HEK293 (cell line): ENCODE measurements around the gene BTBD6.

Experiments used
- MEIS1 ChIP-seq: sonication (generic); formaldehyde crosslinking; IDR thresholded peaks from 2 replicates; pipeline ENCODE4 v1.8.1; 2022; ENCODE audit warnings: missing genetic modification reagents, mild to moderate bottlenecking, borderline replicate concordance
- PBX3 ChIP-seq: sonication (generic); formaldehyde crosslinking; IDR thresholded peaks from 2 replicates; pipeline ENCODE4 v1.8.1; 2022; ENCODE audit warnings: mild to moderate bottlenecking, moderate library complexity, missing genetic modification reagents
- ZFHX2 ChIP-seq: fragments of 450-650 bp; formaldehyde crosslinking; conservative IDR thresholded peaks from 2 replicates; pipeline ENCODE4 v1.5.1; 2016; ENCODE audit warnings: missing biosample characterization, missing genetic modification characterization
- ZNF112 ChIP-seq: fragments of 450-650 bp; formaldehyde crosslinking; IDR thresholded peaks from 2 replicates; pipeline ENCODE4 v1.5.0; 2017; ENCODE audit warnings: missing biosample characterization, missing genetic modification characterization
- ZNF121 ChIP-seq: fragments of 450-650 bp; formaldehyde crosslinking; IDR thresholded peaks from 2 replicates; pipeline ENCODE4 v1.5.1; 2016; ENCODE audit warnings: missing biosample characterization, missing genetic modification characterization
- ZNF555 ChIP-seq: fragments of 450-650 bp; formaldehyde crosslinking; conservative IDR thresholded peaks from 2 replicates; pipeline ENCODE4 v1.5.1; 2017; ENCODE audit warnings: missing biosample characterization, mild to moderate bottlenecking, missing genetic modification characterization, inconsistent platforms
- ZNF670 ChIP-seq: fragments of 450-650 bp; formaldehyde crosslinking; IDR thresholded peaks from 2 replicates; pipeline ENCODE4 v1.5.1; 2016; ENCODE audit warnings: missing biosample characterization, missing genetic modification characterization, low read depth
- ZNF704 ChIP-seq: fragments of 450-650 bp; formaldehyde crosslinking; IDR thresholded peaks from 2 replicates; pipeline ENCODE4 v1.5.1; 2016; ENCODE audit warnings: missing biosample characterization, missing genetic modification characterization
- TF ChIP-seq, protein P1 (sequence below): fragments of 450-650 bp; formaldehyde crosslinking; IDR thresholded peaks from 2 replicates; pipeline ENCODE4 v1.5.1; 2016; ENCODE audit warnings: missing biosample characterization, missing genetic modification characterization
- TF ChIP-seq, protein P2 (sequence below): fragments of 450-650 bp; formaldehyde crosslinking; IDR thresholded peaks from 2 replicates; pipeline ENCODE4; 2016; ENCODE audit warnings: missing biosample characterization, missing genetic modification characterization

- no peak for TF ChIP-seq ZNF670 (tag by site-specific recombination)
- TF ChIP-seq MEIS1 (CRISPR knock-in tag) = no peak
- no peak for TF ChIP-seq ZNF121 (tag by site-specific recombination)
- TF ChIP-seq, protein P1, sequence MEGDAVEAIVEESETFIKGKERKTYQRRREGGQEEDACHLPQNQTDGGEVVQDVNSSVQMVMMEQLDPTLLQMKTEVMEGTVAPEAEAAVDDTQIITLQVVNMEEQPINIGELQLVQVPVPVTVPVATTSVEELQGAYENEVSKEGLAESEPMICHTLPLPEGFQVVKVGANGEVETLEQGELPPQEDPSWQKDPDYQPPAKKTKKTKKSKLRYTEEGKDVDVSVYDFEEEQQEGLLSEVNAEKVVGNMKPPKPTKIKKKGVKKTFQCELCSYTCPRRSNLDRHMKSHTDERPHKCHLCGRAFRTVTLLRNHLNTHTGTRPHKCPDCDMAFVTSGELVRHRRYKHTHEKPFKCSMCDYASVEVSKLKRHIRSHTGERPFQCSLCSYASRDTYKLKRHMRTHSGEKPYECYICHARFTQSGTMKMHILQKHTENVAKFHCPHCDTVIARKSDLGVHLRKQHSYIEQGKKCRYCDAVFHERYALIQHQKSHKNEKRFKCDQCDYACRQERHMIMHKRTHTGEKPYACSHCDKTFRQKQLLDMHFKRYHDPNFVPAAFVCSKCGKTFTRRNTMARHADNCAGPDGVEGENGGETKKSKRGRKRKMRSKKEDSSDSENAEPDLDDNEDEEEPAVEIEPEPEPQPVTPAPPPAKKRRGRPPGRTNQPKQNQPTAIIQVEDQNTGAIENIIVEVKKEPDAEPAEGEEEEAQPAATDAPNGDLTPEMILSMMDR (tag by site-specific recombination) = no peak
- TF ChIP-seq, protein P2, sequence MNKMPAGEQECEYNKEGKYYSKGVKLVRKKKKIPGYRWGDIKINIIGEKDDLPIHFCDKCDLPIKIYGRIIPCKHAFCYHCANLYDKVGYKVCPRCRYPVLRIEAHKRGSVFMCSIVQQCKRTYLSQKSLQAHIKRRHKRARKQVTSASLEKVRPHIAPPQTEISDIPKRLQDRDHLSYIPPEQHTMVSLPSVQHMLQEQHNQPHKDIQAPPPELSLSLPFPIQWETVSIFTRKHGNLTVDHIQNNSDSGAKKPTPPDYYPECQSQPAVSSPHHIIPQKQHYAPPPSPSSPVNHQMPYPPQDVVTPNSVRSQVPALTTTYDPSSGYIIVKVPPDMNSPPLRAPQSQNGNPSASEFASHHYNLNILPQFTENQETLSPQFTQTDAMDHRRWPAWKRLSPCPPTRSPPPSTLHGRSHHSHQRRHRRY (tag by site-specific recombination) = no peak
- TF ChIP-seq ZNF704 (tag by site-specific recombination) = no peak
- TF ChIP-seq ZFHX2 (tag by site-specific recombination) = no peak
- TF ChIP-seq ZNF112 (tag by site-specific recombination) = no peak
- TF ChIP-seq ZNF555 = no peak
- TF ChIP-seq PBX3 (CRISPR knock-in tag) = no peak
Measured at GRCh38 chr14:105207996-105208737, 40.2 kb upstream of the BTBD6 start.
